HEK293T (cell line): Measurements from ENCODE around the gene GABRB1.

Experiments
- FOXK2 ChIP-seq: fragments of 450-650 bp; IDR thresholded peaks from 2 replicates; pipeline ENCODE4 v1.6.1; 2016; ENCODE audit warnings: mild to moderate bottlenecking
- LEF1 ChIP-seq: fragments of 450-650 bp; IDR thresholded peaks from 2 replicates; pipeline ENCODE4 v1.6.1; 2017; ENCODE audit warnings: mild to moderate bottlenecking, borderline replicate concordance
- ZNF384 ChIP-seq: fragments of 450-650 bp; IDR thresholded peaks from 2 replicates; pipeline ENCODE4 v1.6.1; 2016

GRCh38 chr4:47349326-47349725 is 318.0 kb downstream of the GABRB1 start:
- TF ChIP-seq FOXK2 (no peak), LEF1 (no peak), ZNF384 (no peak)
